ENCODE data around the gene CANT1.
A peak's percentile ranks its signal among the peaks of the same experiment; 100 is the strongest.

The CANT1 gene

DNA sequence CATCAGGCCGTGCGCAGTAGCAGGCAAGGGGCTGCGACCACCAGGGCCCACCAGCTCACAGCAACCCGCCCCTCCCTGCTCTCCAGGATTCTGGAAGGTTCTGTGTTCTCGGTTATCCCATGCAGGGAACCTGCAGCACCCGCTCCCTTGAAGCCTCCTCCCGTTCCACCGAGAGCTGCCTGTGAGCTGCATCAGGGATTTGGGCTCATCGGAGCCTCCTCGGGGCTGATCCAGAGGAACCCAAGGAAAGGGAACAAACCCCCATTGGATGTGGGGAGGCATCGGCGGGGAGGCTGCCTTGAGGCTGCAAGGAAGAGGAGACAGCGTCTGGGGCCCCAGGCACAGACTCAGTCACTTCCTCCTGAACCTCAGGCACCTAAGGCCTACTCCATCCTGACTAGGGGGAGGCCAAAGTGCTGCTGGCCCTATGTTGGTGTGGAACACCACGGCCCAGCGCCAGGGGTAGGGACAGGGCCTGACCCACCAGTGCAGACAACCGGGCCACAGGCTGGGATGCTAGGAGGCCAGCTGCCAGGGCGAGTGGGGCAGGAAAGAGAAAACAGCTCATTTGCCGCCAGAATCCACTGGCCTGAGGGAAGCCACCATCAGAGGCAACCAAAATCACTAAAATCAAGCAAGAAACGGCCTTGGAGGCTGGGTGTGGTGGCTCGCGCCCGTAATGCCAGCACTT lies 15.4 kb downstream of the CANT1 start:
- DNase-seq: no peak

DNA sequence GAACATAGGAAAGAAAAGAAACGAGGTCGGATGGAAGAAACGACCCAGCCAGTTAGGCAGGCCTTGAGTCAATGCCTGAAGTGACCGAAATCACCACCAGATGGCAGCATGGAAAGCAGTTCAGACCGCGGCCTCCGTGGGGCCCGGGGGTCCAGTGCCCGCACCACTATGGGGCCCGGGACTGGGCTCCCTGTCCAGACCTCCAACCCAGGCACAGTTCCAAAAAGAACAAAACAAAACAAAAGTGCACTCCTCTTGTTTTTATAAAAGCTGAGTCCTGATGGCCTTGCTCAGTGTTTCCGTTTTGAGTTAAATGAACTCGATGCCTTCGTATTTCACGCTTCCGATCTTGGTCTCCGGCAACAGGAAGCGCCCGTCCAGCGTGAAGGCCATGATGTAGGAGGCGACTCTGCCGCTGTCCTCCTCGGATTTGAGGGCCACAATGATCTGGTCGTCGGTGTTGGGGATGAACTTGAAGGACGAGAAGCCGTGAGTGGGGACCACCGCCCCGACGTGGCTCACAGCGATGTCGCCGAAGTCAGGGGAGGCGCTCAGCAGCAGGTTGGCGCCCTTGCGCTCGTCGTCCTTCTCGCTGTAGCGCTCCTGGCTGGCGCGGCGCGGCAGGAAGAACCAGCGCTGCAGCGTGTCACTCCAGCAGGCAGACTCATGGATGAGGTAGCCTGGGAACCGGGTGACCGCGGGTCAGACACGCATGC lies 16.2 kb downstream of the CANT1 start:
- peak; percentile 20 to 28 for DNase-seq

DNA sequence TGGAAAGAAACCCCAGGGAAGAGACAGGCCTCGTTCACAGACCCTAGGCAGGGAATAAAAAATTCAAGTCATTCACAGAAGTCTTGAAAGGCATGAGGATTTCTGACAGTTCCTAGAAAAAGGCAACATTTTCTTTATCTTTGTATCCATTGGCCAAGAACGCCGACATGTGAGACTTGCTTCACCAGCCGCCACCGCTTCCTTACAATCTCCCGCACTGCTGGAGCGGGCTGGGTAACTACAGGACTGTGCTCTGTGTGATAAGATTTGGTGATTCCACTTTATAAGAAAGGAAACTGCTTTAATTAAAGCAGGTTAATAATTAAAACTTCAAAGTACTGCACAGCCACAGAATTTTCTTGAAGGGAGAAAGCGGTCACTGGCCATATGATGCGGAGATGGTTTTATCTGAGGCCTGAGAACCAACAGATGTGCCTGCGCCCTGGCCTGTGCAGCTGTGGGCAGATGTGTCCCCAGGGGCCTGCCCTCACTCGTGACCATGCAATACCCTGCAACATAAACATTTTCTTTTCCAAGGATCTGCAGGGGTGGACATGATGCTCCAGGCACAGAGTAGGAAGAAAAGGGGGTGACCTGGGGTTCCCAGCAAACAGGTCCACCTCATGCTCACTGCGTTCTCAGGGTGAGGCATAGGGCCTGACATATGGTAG lies 16.9 kb downstream of the CANT1 start:
- DNase-seq: no peak

DNA sequence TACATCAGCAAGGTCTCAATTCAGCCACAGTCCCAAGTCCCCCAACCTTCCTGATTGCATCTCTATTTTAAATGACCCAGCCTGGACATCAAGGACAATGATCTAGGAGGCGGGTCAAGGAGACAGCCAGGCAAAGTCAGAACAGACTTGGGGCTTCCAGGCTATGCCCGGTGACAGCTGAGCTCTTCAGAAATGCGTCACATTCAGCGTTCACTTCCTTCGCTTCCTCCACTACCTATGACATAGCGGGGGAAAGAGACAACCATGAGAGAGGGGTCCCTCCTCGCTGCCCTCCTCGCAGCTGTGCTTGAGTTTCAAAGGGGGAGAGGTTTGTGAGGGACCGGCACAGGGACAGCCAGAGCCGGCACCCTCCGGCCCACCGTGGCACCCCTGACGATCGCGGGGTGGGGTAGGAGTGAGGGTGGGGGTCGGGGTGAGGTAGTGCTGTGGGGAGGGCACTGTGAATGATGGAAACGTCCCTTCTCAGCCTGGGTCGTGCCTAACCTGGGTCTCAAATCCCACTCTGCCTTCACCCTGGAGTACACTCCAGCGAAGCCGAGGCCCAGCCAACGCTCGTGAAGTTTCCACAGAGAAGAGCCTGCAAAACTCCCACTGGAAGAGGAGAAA lies 17.5 kb downstream of the CANT1 start:
- no peak for DNase-seq

DNA sequence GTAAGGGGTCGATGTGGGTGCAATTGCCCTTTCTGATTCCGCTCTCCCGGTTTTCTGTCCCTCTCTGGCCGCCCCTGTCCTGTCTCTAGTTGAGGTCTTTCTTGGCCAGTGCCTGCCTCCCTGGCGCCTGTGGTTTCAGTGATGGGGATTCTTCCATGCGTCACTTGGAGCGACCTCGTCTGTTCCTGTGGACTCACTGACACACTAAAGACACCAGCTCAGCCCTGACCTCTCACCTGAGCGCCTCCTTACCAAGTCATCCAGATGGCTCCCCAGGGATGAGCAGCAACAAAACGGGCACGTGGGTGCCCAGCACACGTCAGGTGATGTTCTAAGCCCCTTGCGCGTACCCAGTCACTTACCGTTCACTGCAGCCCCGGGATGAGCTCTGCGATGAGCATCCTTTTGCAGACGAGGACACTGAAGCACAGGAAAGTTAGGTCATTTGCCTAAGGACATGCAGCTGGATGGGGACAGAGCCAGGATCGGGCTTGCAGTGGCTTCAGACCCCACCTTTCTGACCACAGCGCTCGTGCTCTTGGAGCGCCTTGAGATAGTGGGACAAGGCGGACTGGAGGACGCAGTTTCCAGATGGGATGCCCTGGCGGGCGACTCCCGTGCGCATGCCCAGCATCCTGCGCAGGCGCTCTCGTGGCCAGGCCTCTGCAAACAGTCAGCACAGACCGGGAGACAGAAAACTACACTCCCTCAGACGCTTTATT lies 18.4 kb downstream of the CANT1 start:
- DNase-seq: no peak

DNA sequence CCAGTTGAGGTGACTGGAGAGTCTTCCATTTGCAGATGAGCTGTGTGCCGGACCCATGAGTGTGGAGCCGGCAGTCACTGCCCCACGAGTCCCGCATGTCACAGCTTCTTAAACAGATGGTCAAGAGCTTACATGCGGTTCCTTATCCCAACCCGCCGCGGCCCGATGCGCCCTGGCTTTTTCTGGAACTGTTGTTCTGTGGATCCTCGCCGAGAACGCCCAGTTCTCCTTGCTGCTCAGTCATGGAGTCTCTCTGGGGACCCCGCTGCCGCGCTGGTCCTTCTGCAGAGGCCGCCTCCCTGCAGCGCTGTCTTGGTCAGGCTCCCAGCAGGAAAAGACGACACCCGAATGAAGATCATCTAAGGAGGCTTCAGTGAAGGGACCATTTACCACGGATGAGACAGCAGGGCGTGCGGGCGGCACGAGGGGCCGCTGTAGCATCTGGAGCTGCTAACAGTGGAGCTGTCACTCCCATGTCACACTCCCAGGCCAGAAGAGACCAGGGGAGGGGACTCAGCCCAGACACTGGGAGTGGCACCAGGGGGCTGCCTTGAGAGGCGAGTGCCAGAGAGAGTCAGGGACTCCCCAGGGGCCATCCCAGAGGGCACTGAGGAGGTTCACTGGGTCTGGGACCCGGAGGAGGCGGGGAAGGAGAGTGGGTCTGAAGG lies 19.1 kb downstream of the CANT1 start:
- DNase-seq: no peak

DNA sequence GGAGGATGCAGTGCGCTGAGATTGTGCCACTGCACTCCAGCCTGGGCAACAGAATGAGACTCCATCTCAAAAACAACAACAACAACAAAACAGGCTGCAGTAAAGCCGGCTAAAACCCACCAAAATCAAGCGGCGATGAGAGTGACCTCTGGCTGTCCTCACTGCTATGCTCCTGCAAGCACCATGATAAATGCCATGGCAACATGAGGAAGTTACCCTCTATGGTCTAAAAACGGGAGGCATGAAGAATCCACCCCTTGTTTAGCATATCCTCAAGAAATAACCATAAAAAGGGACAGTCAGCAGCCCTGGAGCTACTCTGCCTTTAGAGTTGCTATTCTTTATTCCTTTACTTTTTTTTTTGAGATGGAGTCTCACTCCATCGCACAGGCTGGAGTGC lies 21.4 kb downstream of the CANT1 start:
- no peak for DNase-seq

DNA sequence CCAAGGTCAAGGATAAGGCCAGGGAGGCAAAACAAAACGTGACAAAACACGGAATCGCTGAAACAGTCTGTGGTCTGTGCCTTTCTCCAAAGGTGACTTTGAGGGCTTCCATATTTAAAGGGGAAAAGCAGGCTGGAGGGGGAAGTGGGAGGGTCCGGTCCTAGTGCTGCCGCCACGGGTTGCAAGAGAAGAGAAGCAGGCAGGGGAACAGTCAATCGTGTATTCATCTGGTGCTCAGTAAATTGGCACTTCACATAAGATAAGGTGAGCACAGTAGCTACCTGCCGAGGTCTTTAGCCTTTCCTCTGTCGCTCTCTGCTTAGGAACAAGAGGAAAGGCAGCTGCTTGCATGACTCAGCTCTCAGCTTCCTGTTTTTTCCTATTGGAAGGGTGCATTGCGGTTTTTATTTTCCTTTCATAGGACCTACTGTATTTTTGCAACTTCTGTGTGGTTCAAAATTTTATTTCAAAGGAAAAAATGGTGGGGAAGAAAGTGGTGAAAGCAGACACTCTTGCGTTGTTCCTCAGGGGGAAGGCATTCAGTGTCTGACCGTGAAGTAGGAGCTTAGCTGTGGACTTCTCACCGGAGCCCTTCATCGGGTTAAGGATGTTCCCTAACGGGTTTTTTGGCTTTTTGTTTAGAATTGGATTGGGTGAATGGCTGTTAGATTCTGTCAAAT lies 22.8 kb downstream of the CANT1 start:
- no peak for DNase-seq

DNA sequence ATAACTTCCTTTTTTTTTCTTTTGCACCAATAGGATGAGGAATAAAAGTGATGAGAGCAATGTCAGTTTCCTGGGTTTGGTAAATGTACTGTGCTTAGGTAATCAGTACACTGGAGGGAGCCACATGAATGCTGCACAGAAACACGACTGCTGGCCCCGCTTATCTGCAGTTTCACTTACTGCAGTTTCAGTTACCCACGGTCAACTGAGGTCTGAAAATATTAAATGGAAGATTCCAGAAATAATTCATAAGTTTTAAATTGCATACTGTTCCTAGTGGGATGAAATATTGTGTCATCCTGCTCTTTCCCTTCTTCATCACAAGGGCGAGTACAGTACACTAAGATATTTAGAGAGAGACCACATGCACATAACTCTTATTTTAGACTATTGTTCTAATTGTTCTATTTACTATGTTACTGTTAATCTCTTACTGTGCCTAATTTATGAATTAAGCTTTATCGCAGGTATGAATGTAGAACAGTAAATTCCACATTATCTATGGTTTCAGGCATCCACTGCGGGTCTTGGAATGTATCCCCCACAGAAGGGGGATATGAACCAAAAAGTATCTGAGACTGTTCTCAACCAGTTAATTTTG lies 23.4 kb downstream of the CANT1 start:
- DNase-seq: peak in 1 of 2 donors; percentile 52

DNA sequence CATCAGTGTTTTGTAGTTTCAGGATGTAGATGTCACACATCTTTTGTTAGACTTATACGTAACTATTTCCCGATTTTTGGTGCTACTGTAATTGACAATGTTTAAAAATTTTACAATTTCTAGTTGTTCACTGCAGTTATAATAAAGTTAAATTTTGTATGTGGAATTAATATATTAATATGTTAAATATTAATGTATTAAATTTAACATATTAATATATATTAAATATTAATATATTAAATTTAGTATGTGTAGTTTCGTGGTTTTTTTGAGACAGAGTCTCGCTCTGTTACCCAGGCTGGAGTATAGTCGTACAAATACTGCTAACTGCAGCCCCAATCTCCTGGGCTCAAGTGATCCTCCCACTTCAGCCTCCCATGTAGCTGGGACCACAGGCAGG lies 24.2 kb downstream of the CANT1 start:
- no peak for DNase-seq

DNA sequence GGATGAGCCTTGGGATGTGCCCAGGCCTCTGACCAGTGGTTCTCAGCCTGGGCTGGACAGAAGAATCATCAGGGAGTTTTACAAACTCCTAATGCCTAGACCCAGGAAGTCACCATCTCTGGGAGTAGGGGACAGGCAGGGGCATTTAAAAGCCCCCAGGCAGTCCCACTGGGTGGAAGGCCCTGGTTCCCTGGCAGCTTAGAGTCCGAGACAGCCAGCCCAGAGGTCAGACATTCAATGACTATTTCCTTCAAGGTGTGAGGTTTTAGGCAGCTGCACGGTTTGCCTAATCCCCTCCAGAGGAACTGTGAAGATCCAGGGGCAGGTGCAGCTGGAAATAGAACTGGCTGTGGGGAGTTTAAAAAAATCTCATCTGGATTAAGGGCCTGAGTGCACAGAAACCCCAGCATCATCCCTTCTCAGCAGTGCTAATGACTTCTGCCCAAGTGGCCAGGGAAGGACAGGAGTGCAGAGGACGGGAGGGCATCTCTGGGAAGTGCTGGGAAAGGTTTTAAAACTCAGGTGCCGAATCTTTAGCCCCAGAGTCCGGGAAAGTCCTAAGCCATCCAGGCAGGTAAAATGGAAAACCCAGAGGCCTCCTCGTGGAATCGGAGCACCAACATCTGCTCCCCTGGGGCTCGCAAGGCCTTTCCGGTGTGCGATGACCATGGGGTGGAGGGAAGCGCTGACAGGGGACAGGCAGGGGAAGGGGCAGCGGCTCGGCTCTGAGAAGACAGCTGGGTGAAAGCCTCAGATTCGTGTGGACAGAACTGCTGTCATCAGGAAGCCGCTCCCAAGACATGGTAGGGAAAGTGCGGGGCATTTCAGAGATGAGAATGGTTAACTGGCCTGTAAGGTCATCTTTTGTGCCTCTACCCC lies 28.3 kb downstream of the CANT1 start:
- DNase-seq: no peak

DNA sequence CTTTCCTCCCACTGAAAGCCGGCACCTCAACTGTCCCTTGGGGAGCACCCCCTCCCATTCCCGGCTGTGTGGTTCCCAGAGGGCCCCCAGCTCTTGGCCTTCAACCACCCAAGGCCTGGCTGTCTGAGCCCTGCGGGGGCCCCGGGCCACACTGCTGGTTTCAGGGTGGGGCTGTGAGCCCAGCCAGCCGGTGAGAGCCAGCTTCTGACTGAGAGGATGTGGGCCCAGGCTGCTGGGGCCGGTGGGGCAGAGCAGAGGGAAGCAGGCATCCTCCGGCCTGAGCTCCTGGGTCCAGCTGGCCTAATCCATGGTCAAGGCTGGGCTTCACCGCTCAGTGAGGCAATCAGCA lies 29.0 kb downstream of the CANT1 start:
- no peak for DNase-seq

DNA sequence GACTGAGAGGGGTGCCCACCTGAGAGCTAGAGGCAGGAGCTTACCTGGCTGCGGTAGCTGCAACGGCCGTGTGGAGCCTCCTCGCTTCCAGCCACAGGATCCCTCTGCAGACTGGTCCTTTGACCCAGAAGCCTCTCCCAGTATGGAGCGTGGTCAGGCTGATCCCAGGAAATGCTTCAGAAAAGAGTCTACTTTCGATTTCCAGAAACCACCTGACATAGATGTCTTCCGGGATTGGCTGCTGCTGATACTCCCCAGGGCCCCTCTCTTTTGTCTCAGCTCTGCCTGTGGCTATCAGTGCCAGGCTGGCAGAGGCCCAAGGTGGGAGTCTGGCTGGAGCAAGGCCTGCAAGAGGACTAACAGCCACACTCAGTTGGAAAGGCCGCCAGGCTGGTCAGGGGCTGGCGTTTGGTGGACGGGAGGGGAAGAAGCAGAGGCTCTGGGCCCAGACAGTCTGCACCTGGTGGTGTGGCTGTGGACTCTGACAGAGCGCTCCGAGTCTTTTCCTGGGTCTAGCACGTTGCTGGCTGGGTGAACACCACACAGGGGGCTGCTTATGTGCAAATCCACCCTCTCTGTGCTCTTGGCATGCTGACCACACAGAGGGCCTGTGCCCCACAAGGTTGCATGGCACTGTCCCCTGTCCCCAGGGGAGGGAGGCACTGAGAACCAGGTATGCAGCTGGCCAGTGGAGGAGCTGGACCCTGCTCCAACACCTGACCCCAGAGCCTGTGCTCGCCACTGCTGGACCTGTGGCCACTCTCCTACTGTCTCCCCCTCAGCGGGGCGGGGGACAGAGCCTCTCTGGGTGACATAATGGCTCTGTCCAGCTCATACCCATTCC lies 29.6 kb downstream of the CANT1 start, which contains the start of gene LGALS3BP:
Gene LGALS3BP, minus strand, starts transcription at position 144 of the 844 bp plus-strand sequence. CDS start 2,732 bp downstream, outside the sequence.
- peak; percentile 71 to 76 for DNase-seq

DNA sequence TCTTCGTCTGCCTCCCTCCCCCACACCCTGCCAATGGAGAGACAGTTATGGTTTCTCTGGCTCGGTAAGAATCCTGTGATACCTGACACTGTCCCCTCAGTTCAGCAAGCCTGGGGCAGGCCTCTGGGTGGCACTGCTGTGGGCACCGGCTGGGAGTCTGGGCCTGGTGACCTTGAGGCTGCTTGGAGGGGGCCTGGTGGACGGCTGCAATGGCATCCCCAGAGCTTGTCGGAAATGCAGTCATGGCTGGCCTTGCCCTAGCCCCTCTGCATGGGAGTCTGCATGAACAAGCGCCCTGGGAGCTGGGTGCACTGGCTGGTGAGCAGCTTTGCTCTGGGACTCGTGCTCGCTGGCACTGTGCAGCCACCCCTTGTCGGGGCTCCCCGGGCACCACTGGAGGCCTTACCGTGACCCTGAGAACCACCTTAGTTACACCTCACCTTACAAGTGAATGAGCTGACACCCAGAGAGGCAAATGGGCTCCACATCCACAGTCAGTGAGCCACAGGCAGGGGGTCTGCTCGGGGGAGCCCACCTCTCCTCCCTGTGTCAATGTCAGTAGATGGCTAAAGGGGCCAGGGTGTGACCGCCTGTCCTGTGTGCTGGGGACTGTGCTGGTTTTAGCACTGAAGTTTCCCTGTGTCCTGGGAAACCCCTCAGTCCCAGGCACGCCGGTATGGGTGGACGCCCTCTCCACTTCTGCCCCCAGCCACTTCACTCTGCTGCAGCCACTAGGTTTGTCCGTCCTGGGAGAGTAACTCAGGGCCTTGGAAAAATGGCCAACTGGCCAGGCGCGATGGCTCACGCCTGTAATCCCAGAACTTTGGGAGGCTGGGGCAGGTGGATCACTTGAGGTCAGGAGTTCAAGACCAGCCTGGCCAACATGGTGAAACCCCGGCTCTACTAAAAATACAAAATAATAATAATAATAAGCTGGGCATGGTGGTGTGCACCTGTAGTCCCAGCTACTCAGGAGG lies 31.3 kb downstream of the CANT1 start:
- no peak for DNase-seq

DNA sequence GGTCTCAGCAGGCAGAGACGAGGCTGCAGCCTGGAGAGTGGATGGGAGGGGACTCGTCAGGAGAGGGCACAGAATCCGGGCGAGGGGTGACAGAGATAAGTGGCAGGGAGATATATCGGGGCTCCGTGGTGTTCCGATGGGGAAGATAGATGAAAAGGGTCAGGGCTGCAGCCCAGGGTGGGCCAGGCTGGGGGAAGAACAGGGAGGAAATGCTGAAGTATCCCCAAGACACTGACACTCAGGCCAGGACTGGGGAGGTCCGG lies 32.0 kb downstream of the CANT1 start:
- DNase-seq: no peak

DNA sequence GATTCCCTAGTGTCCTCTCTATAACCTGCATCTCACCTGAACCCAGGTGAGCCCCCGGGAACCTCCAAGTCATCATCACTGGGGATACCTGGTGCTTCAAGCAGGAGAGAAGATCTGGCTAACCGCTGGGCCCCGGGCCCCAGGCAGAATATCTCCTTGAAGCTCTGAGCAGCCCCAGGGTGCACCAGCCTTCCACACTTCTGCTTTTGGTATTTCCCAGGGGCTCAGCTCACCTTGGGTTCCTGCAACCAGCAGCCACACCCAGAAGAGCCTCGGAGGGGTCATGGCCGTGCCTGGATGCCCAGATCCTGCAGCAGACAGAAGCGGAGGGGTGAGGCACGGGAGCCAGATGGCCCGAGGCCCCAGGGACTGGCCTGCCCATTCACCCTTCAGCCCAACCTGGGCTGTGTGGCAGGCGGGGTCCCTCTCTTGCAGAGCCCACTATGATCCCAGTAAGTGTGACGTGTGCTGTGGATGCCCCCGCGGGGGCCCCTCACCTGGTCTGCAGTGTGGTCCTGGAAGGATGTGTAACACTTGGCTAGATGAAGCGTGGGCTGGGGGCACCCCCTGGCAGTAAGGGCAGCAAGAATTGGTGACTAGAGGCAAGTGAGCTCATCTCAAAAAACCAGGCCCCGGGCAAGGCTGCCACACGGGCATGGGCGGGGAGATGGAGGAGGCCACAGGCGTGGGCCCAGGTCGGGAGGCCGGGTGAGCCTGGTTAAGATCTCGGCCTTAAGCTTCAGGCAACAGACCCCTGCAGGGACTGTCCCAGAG lies 32.5 kb downstream of the CANT1 start:
- no peak for DNase-seq

Data from hippocampal formation (tissue), 2 donors.